GM12878 (cell line): Measurements from ENCODE around the gene ABR.

ENCODE experiments used
- EGR1 ChIP-seq, 2 experiments: IDR thresholded peaks; 1 replicate in 1 of 2; 2 replicates in 1 of 2; pipeline ENCODE4 v1.6.1; 2011 to 2012; ENCODE audit warnings: low read depth in 2 of 2, low read length in 2 of 2, borderline replicate concordance in 1 of 2, mild to moderate bottlenecking in 1 of 2, moderate library complexity in 1 of 2
- POU2F2 ChIP-seq: IDR thresholded peaks from 3 replicates; pipeline ENCODE4 v1.6.1; 2011; ENCODE audit warnings: low read depth, mild to moderate bottlenecking, low read length, borderline replicate concordance
- ZZZ3 ChIP-seq: IDR thresholded peaks from 2 replicates; pipeline ENCODE4 v1.6.1; 2011; ENCODE audit warnings: low read depth; ENCODE audit not compliant: control insufficient read depth, insufficient read length

GRCh38 chr17:965311-965989 lies 214.3 kb downstream of the ABR start:
- TF ChIP-seq EGR1 (IDR thresholded peaks at IDR 0.05; ENCODE audit: borderline replicate concordance in 1 of 2, low read depth in 2 of 2, low read length in 2 of 2) = no peak
- TF ChIP-seq ZZZ3 = no peak
- no peak for TF ChIP-seq POU2F2
